ENCODE measurements around the gene U2AF2. TPM values are rescaled to one million over a fixed set of nuclear protein-coding genes. Genes with fewer than 3 reads are reported as not detected.

U2AF2 gene
- total and polyA plus RNA-seq, 2 experiments from 2014 or later: 22.4 to 150 TPM

DNA sequence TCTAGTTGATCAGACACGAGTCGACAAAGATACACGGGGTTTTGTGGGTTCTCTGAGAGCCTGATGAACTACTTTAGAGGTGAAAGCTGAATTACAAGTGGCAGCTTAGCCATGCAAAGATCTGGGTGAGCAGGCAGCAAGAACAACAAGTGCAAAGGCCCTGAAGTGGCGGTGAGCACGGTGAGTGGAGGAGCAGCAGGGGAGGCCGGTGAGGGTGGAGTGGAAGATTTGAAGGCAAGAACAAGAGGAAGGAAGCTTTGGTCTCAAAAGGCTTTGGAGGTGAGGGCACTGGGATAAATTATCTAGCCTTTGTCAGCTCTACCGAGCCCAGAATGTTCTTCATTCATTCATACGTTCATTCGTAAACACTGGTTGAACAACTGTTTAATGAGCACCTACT is 48.0 kb upstream of the U2AF2 start:
- H3K9me2 ChIP-seq (ENCODE audit: insufficient read depth): no peaks in the 10 kb centered on the region
- H3K9me3 ChIP-seq (ENCODE audit: low read depth): no peaks in the 10 kb centered on the region
- H4K20me1 ChIP-seq (ENCODE audit: insufficient read depth): peaks cover 4% of the 10 kb centered on the region; the same call in 1 of the 2 replicates
- H3K27ac ChIP-seq: peak overlapping the region; percentile 80
- peak overlapping the region; percentile 91 for H3K9ac ChIP-seq
- H2AFZ ChIP-seq: no peak overlapping the region
- peaks cover 57% of the 10 kb centered on the region for H3K79me2 ChIP-seq (ENCODE audit: insufficient read depth)
- in situ Hi-C loops (cut with MboI): no loop called here
- H3K4me1 ChIP-seq (ENCODE audit: insufficient read depth): peaks cover 11% of the 10 kb centered on the region
- peaks cover 17% of the 10 kb centered on the region; the same call in 1 of the 2 replicates for H3K36me3 ChIP-seq (ENCODE audit: low read depth)
- DNase-seq: no peak
- peak overlapping the region; percentile 93 for H3K4me2 ChIP-seq (ENCODE audit: unreplicated experiment)
- H3K4me3 ChIP-seq: peak overlapping the region; percentile 88
- no peak for TF ChIP-seq EZH2 (IDR thresholded peaks at IDR 0.05; ENCODE audit: insufficient read depth, poor library complexity, severe bottlenecking)
- TF ChIP-seq EZH2phosphoT487 (IDR thresholded peaks at IDR 0.05; ENCODE audit: insufficient read depth, low read depth): no peak
- 61 to 65% methylated on average over 9 of the region's 9 CpGs for WGBS, 2 experiments (ENCODE audit: low coverage in 1 of 2, low lambda C conversion rate in 2 of 2, missing lambda C conversion rate in 2 of 2)
- H3K27me3 ChIP-seq (replicated peaks; ENCODE audit: insufficient read depth): no peaks in the 10 kb centered on the region
- peaks cover 11% of the 10 kb centered on the region for H3F3A ChIP-seq (ENCODE audit: insufficient read depth)

- H3K4me3 ChIP-seq: no peak overlapping the region
- TF ChIP-seq EZH2 (IDR thresholded peaks at IDR 0.05; ENCODE audit: insufficient read depth, poor library complexity, severe bottlenecking) (no peak), EZH2phosphoT487 (IDR thresholded peaks at IDR 0.05; ENCODE audit: insufficient read depth, low read depth) (no peak)
- in situ Hi-C loops (cut with MboI): no loop called here
- DNase-seq: no peak
- H3K9ac ChIP-seq: no peak overlapping the region
- H3K9me3 ChIP-seq (ENCODE audit: low read depth): no peaks in the 10 kb centered on the region
- peaks cover 69% of the 10 kb centered on the region for H3K79me2 ChIP-seq (ENCODE audit: insufficient read depth)
- peaks cover 17% of the 10 kb centered on the region; the same call in 1 of the 2 replicates for H3K36me3 ChIP-seq (ENCODE audit: low read depth)
- no peaks in the 10 kb centered on the region for H3K9me2 ChIP-seq (ENCODE audit: insufficient read depth)
- H3K27me3 ChIP-seq (replicated peaks; ENCODE audit: insufficient read depth): no peaks in the 10 kb centered on the region
- WGBS, 2 experiments (ENCODE audit: low coverage in 1 of 2, low lambda C conversion rate in 2 of 2, missing lambda C conversion rate in 2 of 2): 97 to 99% methylated on average over 5 of the region's 5 CpGs
- H2AFZ ChIP-seq: no peak overlapping the region
- peaks cover 6% of the 10 kb centered on the region for H3F3A ChIP-seq (ENCODE audit: insufficient read depth)
- H3K4me2 ChIP-seq (ENCODE audit: unreplicated experiment): no peak overlapping the region
- no peak overlapping the region for H3K27ac ChIP-seq
- peaks cover 10% of the 10 kb centered on the region for H3K4me1 ChIP-seq (ENCODE audit: insufficient read depth)
- peaks cover 4% of the 10 kb centered on the region; the same call in 1 of the 2 replicates for H4K20me1 ChIP-seq (ENCODE audit: insufficient read depth)
Measured at GRCh38 chr19:55609326-55609725, 45.5 kb upstream of the U2AF2 start.

- Histone ChIP-seq H3K4me3 (no peak overlapping the region), H3K4me1 (ENCODE audit: insufficient read depth) (peaks cover 4% of the 10 kb centered on the region; the same call in 1 of the 2 replicates), H3K27me3 (replicated peaks; ENCODE audit: insufficient read depth) (no peaks in the 10 kb centered on the region), H3K4me2 (ENCODE audit: unreplicated experiment) (no peak overlapping the region), H3K9me3 (ENCODE audit: low read depth) (no peaks in the 10 kb centered on the region), H3F3A (ENCODE audit: insufficient read depth) (no peaks in the 10 kb centered on the region), H3K36me3 (ENCODE audit: low read depth) (peaks cover 17% of the 10 kb centered on the region; the same call in 1 of the 2 replicates), H3K79me2 (ENCODE audit: insufficient read depth) (peaks cover 67% of the 10 kb centered on the region), H3K9me2 (ENCODE audit: insufficient read depth) (no peaks in the 10 kb centered on the region), H3K9ac (no peak overlapping the region), H3K27ac (no peak overlapping the region), H2AFZ (no peak overlapping the region), H4K20me1 (ENCODE audit: insufficient read depth) (peaks cover 4% of the 10 kb centered on the region; the same call in 1 of the 2 replicates)
- DNase-seq: no peak
- in situ Hi-C loops (cut with MboI): no loop called here
- TF ChIP-seq EZH2 (IDR thresholded peaks at IDR 0.05; ENCODE audit: insufficient read depth, poor library complexity, severe bottlenecking) (no peak), EZH2phosphoT487 (IDR thresholded peaks at IDR 0.05; ENCODE audit: insufficient read depth, low read depth) (no peak)
- WGBS, 2 experiments (ENCODE audit: low coverage in 1 of 2, low lambda C conversion rate in 2 of 2, missing lambda C conversion rate in 2 of 2): 76 to 81% methylated on average over 15 of the region's 15 CpGs
Measured at GRCh38 chr19:55611300-55611982, 43.4 kb upstream of the U2AF2 start.

- no peak for TF ChIP-seq EZH2 (IDR thresholded peaks at IDR 0.05; ENCODE audit: insufficient read depth, poor library complexity, severe bottlenecking)
- TF ChIP-seq EZH2phosphoT487 (IDR thresholded peaks at IDR 0.05; ENCODE audit: insufficient read depth, low read depth): no peak
- in situ Hi-C loops (cut with MboI): no loop called here
- no peak for DNase-seq
- peaks cover 17% of the 10 kb centered on the region; the same call in 1 of the 2 replicates for H3K36me3 ChIP-seq (ENCODE audit: low read depth)
- no peaks in the 10 kb centered on the region for H3K9me3 ChIP-seq (ENCODE audit: low read depth)
- no peak overlapping the region for H3K4me3 ChIP-seq
- no peaks in the 10 kb centered on the region for H3K4me1 ChIP-seq (ENCODE audit: insufficient read depth)
- no peaks in the 10 kb centered on the region for H3F3A ChIP-seq (ENCODE audit: insufficient read depth)
- H4K20me1 ChIP-seq (ENCODE audit: insufficient read depth): no peaks in the 10 kb centered on the region; the same call in 1 of the 2 replicates
- no peak overlapping the region for H3K9ac ChIP-seq
- no peak overlapping the region for H3K27ac ChIP-seq
- 88 to 95% methylated on average over 3 of the region's 3 CpGs for WGBS, 2 experiments (ENCODE audit: low coverage in 1 of 2, low lambda C conversion rate in 2 of 2, missing lambda C conversion rate in 2 of 2)
- no peak overlapping the region for H3K4me2 ChIP-seq (ENCODE audit: unreplicated experiment)
- H3K9me2 ChIP-seq (ENCODE audit: insufficient read depth): no peaks in the 10 kb centered on the region
- peaks cover 60% of the 10 kb centered on the region for H3K79me2 ChIP-seq (ENCODE audit: insufficient read depth)
- no peak overlapping the region for H2AFZ ChIP-seq
- H3K27me3 ChIP-seq (replicated peaks; ENCODE audit: insufficient read depth): no peaks in the 10 kb centered on the region
Measured at GRCh38 chr19:55611983-55612645, 42.7 kb upstream of the U2AF2 start.

All from GM23248 (cell line).